HepG2 (cell line): ENCODE data around the gene CFAP46. TPM values are rescaled to one million over a fixed set of nuclear protein-coding genes. Genes with fewer than 3 reads are reported as not detected.

Experiments used
- ATAC-seq: fragments of 200-7000 bp; cut with Tn5 transposase; 3 replicates; pipeline ENCODE4 v1.9.1; 2020; ENCODE audit warnings: mild to moderate bottlenecking, moderate library complexity
- BruUV-seq: library from RNA; stranded (reverse); fragments of 400-500 nt; replicated peaks from 2 replicates; lab custom pipeline; 2021; lab: Mats Ljungman, UMichigan
- CTCF ChIA-PET: fragments of 300-600 bp; formaldehyde crosslinking; extraction: SDS; loops from one replicate; lab custom pipeline; 2021; ENCODE audit warnings: low total read pairs, inconsistent platforms, low intra/inter-chr PET ratio; lab: Yijun Ruan, JAX
- POLR2A ChIA-PET: fragments of 350-600 bp; sonication (Branson Sonifier 250); formaldehyde crosslinking; loops from one replicate; lab custom pipeline; 2020; ENCODE audit warnings: antibody characterized with exemption, inconsistent platforms; lab: Yijun Ruan, JAX
- DNase-seq: peaks from one replicate; pipeline ENCODE4 v3.0.0-alpha.2; 2015; ENCODE audit warnings: low spot score
- FAIRE-seq: peaks from 3 replicates; lab custom pipeline; 2011; peaks lifted over from hg19 to GRCh38; lab: Jason Lieb, UNC
- H2AFZ ChIP-seq: one replicate; pipeline ENCODE4 v1.6.1; 2011; ENCODE audit warnings: low read length, inconsistent platforms
- H3K27ac ChIP-seq: fragments of 300-600 bp; 3 replicates; pipeline ENCODE4 v1.8.0; 2011; ENCODE audit warnings: mixed run types, mild to moderate bottlenecking, mixed read lengths, low read length, inconsistent platforms; ENCODE audit not compliant: insufficient read depth; ENCODE audit errors: extremely low read length
- H3K27me3 ChIP-seq, 2 experiments: fragments of 200-600 bp in 1 of 2; 2 replicates in 1 of 2; 3 replicates in 1 of 2; pipeline versions ENCODE4 v1.6.0 to v1.8.0; 2011; ENCODE audit warnings: low read length in 2 of 2, mild to moderate bottlenecking in 2 of 2, moderate library complexity in 2 of 2, inconsistent platforms in 1 of 2; ENCODE audit not compliant: insufficient read depth in 2 of 2, control insufficient read depth in 1 of 2
- H3K36me3 ChIP-seq, 2 experiments: fragments of 200-600 bp in 1 of 2; replicated peaks in 1 of 2; 2 replicates in 1 of 2; 3 replicates in 1 of 2; pipeline versions ENCODE4 v1.5.1 to v1.8.0; 2011; ENCODE audit warnings: low read length in 2 of 2, inconsistent platforms in 1 of 2; ENCODE audit not compliant: insufficient read depth in 2 of 2, control insufficient read depth in 1 of 2
- H3K4me1 ChIP-seq: 2 replicates; pipeline ENCODE4 v1.5.1; 2012; ENCODE audit warnings: low read length, inconsistent platforms; ENCODE audit not compliant: insufficient read depth
- H3K4me2 ChIP-seq: 2 replicates; pipeline ENCODE4 v1.6.0; 2011; ENCODE audit warnings: low read depth, low read length, inconsistent platforms
- H3K4me3 ChIP-seq, 3 experiments: fragments of 200-600 bp in 1 of 3; sonication (generic), shearing (Covaris generic) in 1 of 3; replicated peaks in 1 of 3; 2 replicates each; pipeline ENCODE4 v1.5.1; 2011 to 2016; ENCODE audit warnings: low read length in 3 of 3, inconsistent platforms in 2 of 3, low read depth in 2 of 3, mild to moderate bottlenecking in 2 of 3, control low read depth in 1 of 3, mixed read lengths in 1 of 3; ENCODE audit not compliant: insufficient read depth in 1 of 3
- H3K79me2 ChIP-seq: one replicate; pipeline ENCODE4 v1.6.1; 2011; ENCODE audit warnings: low read length, inconsistent platforms; ENCODE audit not compliant: insufficient read depth
- H3K9ac ChIP-seq: 2 replicates; pipeline ENCODE4 v1.6.0; 2011; ENCODE audit warnings: mild to moderate bottlenecking, low read depth, low read length, inconsistent platforms; ENCODE audit not compliant: insufficient read depth
- H3K9me3 ChIP-seq: 2 replicates; pipeline ENCODE4 v1.5.1; 2012; ENCODE audit warnings: mild to moderate bottlenecking, low read length
- H4K20me1 ChIP-seq: 2 replicates; pipeline ENCODE4 v1.6.0; 2011; ENCODE audit warnings: inconsistent platforms, mild to moderate bottlenecking, low read length, moderate library complexity; ENCODE audit not compliant: insufficient read depth
- DMAP1 ChIP-seq: IDR thresholded peaks from 2 replicates; pipeline ENCODE4 v1.6.1; 2016
- HOXA9 ChIP-seq: sonication (generic); formaldehyde crosslinking; IDR thresholded peaks from 2 replicates; pipeline ENCODE4 v1.8.1; 2022; ENCODE audit warnings: missing genetic modification reagents, mild to moderate bottlenecking, moderate library complexity, borderline replicate concordance
- KDM5A ChIP-seq: fragments of 200-600 bp; sonication (generic); IDR thresholded peaks from 2 replicates; pipeline ENCODE4 v1.7.0; 2018; ENCODE audit warnings: antibody characterized with exemption, mild to moderate bottlenecking, low read length, borderline replicate concordance
- KLF12 ChIP-seq: sonication (generic); formaldehyde crosslinking; IDR thresholded peaks from 2 replicates; pipeline ENCODE4 v1.4.0; 2020; ENCODE audit warnings: missing genetic modification reagents, borderline replicate concordance
- KLF16 ChIP-seq, 2 experiments: sonication (generic) in 1 of 2; formaldehyde crosslinking in 1 of 2; IDR thresholded peaks; 2 replicates each; pipeline versions ENCODE4 v1.6.1 to v1.8.0; 2016 to 2023; ENCODE audit warnings: missing genetic modification reagents in 2 of 2, missing compliant biosample characterization in 1 of 2
- MED8 ChIP-seq: sonication (generic); formaldehyde crosslinking; IDR thresholded peaks from 2 replicates; pipeline ENCODE4 v1.8.1; 2023; ENCODE audit warnings: mild to moderate bottlenecking, missing genetic modification reagents; ENCODE audit not compliant: insufficient replicate concordance
- PLRG1 ChIP-seq: fragments of 450-650 bp; conservative IDR thresholded peaks from 2 replicates; pipeline ENCODE4 v1.6.1; 2016
- SKI ChIP-seq: fragments of 450-650 bp; IDR thresholded peaks from one replicate; pipeline ENCODE4 v1.6.1; 2018; ENCODE audit warnings: mild to moderate bottlenecking; ENCODE audit not compliant: partially characterized antibody
- ZNF703 ChIP-seq: sonication (generic); formaldehyde crosslinking; IDR thresholded peaks from 2 replicates; pipeline ENCODE4 v1.5.1; 2020; ENCODE audit warnings: missing genetic modification reagents, mild to moderate bottlenecking, moderate library complexity, borderline replicate concordance
- ZNF891 ChIP-seq: sonication (generic); formaldehyde crosslinking; IDR thresholded peaks from 2 replicates; pipeline ENCODE4 v1.5.0; 2020; ENCODE audit warnings: mild to moderate bottlenecking, missing genetic modification reagents
- WGBS: methylation state at CpG from one replicate; pipeline ENCODE4 v1.1.6; 2017; ENCODE audit warnings: low lambda C conversion rate; 5-methylcytosine and 5-hydroxymethylcytosine counted together
- in situ Hi-C: cut with HindIII; loops from 2 replicates; pipeline ENCODE4 v1.10.0; 2017; ENCODE audit warnings: low pct_unique_long_range_greater_than_20kb; ENCODE audit not compliant: extremely low pct_ligation_motif_present
- intact Hi-C: fragments of 100-400 bp; cut with micrococcal nuclease; formaldehyde crosslinking; loops from one replicate; pipeline ENCODE4 v1.10.0; 2022; ENCODE audit not compliant: unreplicated experiment
- polyA plus RNA-seq, 8 experiments: library from polyadenylated mRNA; depleted of rRNA in 3 of 8; stranded (reverse) in 7 of 8; unstranded in 1 of 8; fragments of >200 nt; fragmentation: Illumina TruSeq in 4 of 8; extraction: Trizol in 4 of 8; gene quantifications; 2 replicates each; pipeline versions ENCODE4 v1.2.1 to v1.2.3, GENCODE V29; 2011 to 2016; ENCODE audit warnings: low read depth in 4 of 8, missing spikeins in 1 of 8, mixed read lengths in 1 of 8; ENCODE audit not compliant: insufficient read depth in 1 of 8
- total RNA-seq, 5 experiments: library from RNA; depleted of rRNA; stranded (reverse); fragments of >200 nt; fragmentation: Illumina TruSeq; extraction: Trizol; gene quantifications; 2 replicates each; pipeline ENCODE4 v1.2.3, GENCODE V29; 2016; ENCODE audit warnings: low read depth in 1 of 5
- TF ChIP-seq, protein P1 (sequence below): IDR thresholded peaks from 2 replicates; pipeline ENCODE4 v1.6.1; 2012; ENCODE audit warnings: inconsistent platforms

CFAP46 gene
- total and polyA plus RNA-seq, 2 of the 13 experiments (the other 11 are each of a cell fraction or from before 2014, with no cell fraction given): 0.24 to 0.84 TPM

DNA sequence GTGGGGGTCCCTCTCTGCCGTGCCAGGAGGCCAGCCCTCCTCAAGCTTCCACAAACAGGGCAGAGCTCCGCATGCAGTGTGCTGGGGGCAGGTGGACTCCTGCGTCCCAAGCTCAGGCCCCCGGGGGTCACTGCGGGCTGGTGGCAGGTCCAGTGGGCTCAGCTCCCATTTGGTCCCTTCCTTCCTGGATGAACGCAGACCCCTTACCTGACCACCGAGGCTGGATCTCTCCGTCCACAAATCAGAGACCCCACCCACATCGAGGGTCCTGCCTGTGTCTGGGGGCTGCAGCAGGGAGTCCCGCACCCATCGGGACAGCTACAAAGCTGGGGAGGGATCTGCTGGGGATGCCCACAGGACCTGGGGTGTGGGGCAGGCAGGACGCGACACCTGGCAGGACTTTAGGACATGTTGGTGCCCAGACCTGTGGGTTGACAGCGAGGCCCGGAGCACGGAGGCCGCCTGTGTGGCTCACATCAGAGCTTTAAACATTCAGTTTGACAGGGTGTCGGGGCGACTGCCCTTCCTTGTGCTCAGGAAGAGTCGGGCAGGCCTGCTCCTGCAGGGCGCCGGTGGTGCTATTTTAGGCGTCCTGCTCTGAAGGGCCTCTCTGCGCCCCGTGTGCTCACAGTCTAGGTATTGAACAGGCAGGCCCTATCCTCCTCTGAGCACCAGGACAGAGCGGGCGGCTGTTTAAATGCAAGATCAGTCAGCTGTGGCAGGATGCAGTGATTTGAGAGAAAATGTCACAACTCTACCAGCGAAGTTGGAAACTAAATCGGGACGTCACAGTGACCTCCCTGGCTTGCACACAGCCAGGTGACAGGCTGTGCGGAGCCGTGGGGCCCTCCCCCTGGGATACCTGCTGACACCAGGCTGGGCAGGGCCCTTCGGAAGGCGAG, 15.9 kb upstream of the CFAP46 start:
- no TSS peak for BruUV-seq
- Histone ChIP-seq H3K79me2 (no peaks in the 10 kb centered on the region), H3K4me3 (no peak overlapping the region), H3K9ac (no peak overlapping the region), H3K4me1 (peaks cover 6% of the 10 kb centered on the region), H3K27ac (no peak overlapping the region), H3K9me3 (no peaks in the 10 kb centered on the region), H3K4me2 (no peak overlapping the region)
- DNase-seq (no peak), FAIRE-seq (no peak), ATAC-seq (no peak)
- ChIA-PET POLR2A (no interaction called here), CTCF (no interaction called here)
- intact Hi-C loops: no loop called here
- TF ChIP-seq ZNF891 (CRISPR knock-in tag) (no peak), KLF12 (CRISPR knock-in tag) (no peak), HOXA9 (no peak), MED8 (no peak), DMAP1 (CRISPR knock-in tag) (no peak), KDM5A (no peak), KLF16 (CRISPR knock-in tag; IDR thresholded peaks at IDR 0.05) (no peak), PLRG1 (no peak), SKI (no peak), ZNF703 (CRISPR knock-in tag) (no peak)
- TF ChIP-seq, protein P1, sequence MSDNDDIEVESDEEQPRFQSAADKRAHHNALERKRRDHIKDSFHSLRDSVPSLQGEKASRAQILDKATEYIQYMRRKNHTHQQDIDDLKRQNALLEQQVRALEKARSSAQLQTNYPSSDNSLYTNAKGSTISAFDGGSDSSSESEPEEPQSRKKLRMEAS: no peak
- TF ChIP-seq, all 625 proteins: peak for 0
- Histone ChIP-seq H3K36me3 (no peaks in the 10 kb centered on the region), H3K27me3 (peaks cover 9 to 63% of the 10 kb centered on the region in 2 experiments; a peak in 3 of 5 replicates), H4K20me1 (0 out of 2 replicates have a peak, but pooled peaks cover 4% of the 10 kb centered on the region), H2AFZ (no peak overlapping the region)
- 37% methylated on average over 5 of the region's 34 CpGs for WGBS
- in situ Hi-C loops: no loop called here
